K562 (cell line): ENCODE results near the gene FOXP3.

ENCODE experiments used
- KAT7 ChIP-seq: sonication (generic); formaldehyde crosslinking; IDR thresholded peaks from 2 replicates; pipeline ENCODE4 v1.8.0; 2022; ENCODE audit warnings: missing genetic modification reagents, mild to moderate bottlenecking, borderline replicate concordance
- NFYB ChIP-seq: IDR thresholded peaks from 2 replicates; pipeline ENCODE4 v1.6.1; 2011; ENCODE audit warnings: mild to moderate bottlenecking, moderate library complexity; ENCODE audit not compliant: insufficient read length; ENCODE audit errors: extremely low read depth
- POLR2A ChIP-seq: fragments of 450-650 bp; conservative IDR thresholded peaks from 2 replicates; pipeline ENCODE4 v1.6.1; 2016
- ZFP30 ChIP-seq: fragments of 250-450 bp; sonication (Bioruptor Pico); IDR thresholded peaks from 2 replicates; pipeline ENCODE4 v1.8.0; 2022; ENCODE audit warnings: moderate library complexity, mild to moderate bottlenecking, inconsistent platforms, borderline replicate concordance
- TF ChIP-seq, protein P1 (sequence below), 3 experiments: IDR thresholded peaks in 2 of 3; conservative IDR thresholded peaks in 1 of 3; 2 replicates each; pipeline ENCODE4 v1.5.1; 2011 to 2012; ENCODE audit warnings: low read length in 3 of 3, mild to moderate bottlenecking in 3 of 3, control low read depth in 2 of 3, improper control_type of control experiment in 1 of 3, inconsistent platforms in 1 of 3, low read depth in 1 of 3, mixed read lengths in 1 of 3, moderate library complexity in 1 of 3; ENCODE audit not compliant: insufficient read depth in 2 of 3
- TF ChIP-seq, protein P2 (sequence below): fragments of 250-450 bp; sonication (Bioruptor Pico); IDR thresholded peaks from 2 replicates; pipeline ENCODE4 v1.8.0; 2021; ENCODE audit warnings: moderate library complexity, mild to moderate bottlenecking, inconsistent platforms
- TF ChIP-seq, protein P3 (sequence below), 2 experiments: fragments of 450-650 bp in 1 of 2; sonication (generic) in 1 of 2; formaldehyde crosslinking in 1 of 2; IDR thresholded peaks in 1 of 2; conservative IDR thresholded peaks in 1 of 2; 2 replicates each; pipeline versions ENCODE4 v1.6.1 to v1.8.1; 2016 to 2023; ENCODE audit warnings: mild to moderate bottlenecking in 2 of 2, moderate library complexity in 2 of 2, inconsistent platforms in 1 of 2, missing genetic modification reagents in 1 of 2
- TF ChIP-seq, protein P4 (sequence below): sonication (generic); formaldehyde crosslinking; IDR thresholded peaks from 2 replicates; pipeline ENCODE4 v1.8.1; 2023; ENCODE audit warnings: mild to moderate bottlenecking, missing genetic modification reagents
- TF ChIP-seq, protein P5 (sequence below): IDR thresholded peaks from 2 replicates; pipeline ENCODE4 v1.6.1; 2014; ENCODE audit warnings: antibody characterized with exemption

DNA sequence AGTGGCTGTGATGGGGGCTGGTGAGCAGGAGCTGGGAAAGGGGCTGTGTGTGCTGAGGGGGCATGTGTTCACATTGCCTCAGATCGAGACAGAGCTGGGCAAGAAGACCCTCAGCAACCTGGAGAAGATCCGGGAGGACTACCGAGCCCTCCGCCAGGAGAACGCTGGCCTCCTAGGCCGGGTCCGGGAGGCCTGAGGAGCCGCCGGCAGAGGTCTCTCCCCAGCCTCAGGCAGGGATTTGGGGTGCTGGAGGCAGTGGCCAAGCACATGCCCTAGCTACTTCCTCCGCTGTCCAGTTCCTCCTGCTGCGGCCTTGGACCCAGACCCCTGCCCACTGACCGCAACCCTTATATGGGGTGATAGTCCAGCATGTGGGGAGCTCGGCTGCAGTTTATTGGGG, 14.4 kb downstream of the FOXP3 start:
- TF ChIP-seq, protein P1, sequence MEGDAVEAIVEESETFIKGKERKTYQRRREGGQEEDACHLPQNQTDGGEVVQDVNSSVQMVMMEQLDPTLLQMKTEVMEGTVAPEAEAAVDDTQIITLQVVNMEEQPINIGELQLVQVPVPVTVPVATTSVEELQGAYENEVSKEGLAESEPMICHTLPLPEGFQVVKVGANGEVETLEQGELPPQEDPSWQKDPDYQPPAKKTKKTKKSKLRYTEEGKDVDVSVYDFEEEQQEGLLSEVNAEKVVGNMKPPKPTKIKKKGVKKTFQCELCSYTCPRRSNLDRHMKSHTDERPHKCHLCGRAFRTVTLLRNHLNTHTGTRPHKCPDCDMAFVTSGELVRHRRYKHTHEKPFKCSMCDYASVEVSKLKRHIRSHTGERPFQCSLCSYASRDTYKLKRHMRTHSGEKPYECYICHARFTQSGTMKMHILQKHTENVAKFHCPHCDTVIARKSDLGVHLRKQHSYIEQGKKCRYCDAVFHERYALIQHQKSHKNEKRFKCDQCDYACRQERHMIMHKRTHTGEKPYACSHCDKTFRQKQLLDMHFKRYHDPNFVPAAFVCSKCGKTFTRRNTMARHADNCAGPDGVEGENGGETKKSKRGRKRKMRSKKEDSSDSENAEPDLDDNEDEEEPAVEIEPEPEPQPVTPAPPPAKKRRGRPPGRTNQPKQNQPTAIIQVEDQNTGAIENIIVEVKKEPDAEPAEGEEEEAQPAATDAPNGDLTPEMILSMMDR (IDR thresholded peaks at IDR 0.05 in 2 of 3, conservative IDR thresholded peaks at IDR 0.05 in 1 of 3; ENCODE audit: insufficient read depth in 2 of 3, low read depth in 1 of 3, low read length in 3 of 3), result no peak
- TF ChIP-seq, protein P2, sequence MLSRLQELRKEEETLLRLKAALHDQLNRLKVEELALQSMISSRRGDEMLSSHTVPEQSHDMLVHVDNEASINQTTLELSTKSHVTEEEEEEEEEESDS (CRISPR knock-in tag), result no peak
- TF ChIP-seq, protein P3, sequence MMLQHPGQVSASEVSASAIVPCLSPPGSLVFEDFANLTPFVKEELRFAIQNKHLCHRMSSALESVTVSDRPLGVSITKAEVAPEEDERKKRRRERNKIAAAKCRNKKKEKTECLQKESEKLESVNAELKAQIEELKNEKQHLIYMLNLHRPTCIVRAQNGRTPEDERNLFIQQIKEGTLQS (IDR thresholded peaks at IDR 0.05), result no peak
- TF ChIP-seq, protein P3 (CRISPR knock-in tag; conservative IDR thresholded peaks at IDR 0.05), result no peak
- TF ChIP-seq, protein P4, sequence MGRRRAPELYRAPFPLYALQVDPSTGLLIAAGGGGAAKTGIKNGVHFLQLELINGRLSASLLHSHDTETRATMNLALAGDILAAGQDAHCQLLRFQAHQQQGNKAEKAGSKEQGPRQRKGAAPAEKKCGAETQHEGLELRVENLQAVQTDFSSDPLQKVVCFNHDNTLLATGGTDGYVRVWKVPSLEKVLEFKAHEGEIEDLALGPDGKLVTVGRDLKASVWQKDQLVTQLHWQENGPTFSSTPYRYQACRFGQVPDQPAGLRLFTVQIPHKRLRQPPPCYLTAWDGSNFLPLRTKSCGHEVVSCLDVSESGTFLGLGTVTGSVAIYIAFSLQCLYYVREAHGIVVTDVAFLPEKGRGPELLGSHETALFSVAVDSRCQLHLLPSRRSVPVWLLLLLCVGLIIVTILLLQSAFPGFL (CRISPR knock-in tag), result no peak
- TF ChIP-seq NFYB (no peak), ZFP30 (CRISPR knock-in tag) (no peak), POLR2A (no peak), KAT7 (no peak)
- TF ChIP-seq, protein P5, sequence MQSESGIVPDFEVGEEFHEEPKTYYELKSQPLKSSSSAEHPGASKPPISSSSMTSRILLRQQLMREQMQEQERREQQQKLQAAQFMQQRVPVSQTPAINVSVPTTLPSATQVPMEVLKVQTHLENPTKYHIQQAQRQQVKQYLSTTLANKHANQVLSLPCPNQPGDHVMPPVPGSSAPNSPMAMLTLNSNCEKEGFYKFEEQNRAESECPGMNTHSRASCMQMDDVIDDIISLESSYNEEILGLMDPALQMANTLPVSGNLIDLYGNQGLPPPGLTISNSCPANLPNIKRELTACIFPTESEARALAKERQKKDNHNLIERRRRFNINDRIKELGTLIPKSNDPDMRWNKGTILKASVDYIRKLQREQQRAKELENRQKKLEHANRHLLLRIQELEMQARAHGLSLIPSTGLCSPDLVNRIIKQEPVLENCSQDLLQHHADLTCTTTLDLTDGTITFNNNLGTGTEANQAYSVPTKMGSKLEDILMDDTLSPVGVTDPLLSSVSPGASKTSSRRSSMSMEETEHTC, result no peak
